EH (cell line): ENCODE results near the gene FLRT2.

Experiments
- DNase-seq: peaks from one replicate; pipeline ENCODE4 v3.0.0-alpha.2; 2015; ENCODE audit warnings: low read depth

The FLRT2 gene, protein sequence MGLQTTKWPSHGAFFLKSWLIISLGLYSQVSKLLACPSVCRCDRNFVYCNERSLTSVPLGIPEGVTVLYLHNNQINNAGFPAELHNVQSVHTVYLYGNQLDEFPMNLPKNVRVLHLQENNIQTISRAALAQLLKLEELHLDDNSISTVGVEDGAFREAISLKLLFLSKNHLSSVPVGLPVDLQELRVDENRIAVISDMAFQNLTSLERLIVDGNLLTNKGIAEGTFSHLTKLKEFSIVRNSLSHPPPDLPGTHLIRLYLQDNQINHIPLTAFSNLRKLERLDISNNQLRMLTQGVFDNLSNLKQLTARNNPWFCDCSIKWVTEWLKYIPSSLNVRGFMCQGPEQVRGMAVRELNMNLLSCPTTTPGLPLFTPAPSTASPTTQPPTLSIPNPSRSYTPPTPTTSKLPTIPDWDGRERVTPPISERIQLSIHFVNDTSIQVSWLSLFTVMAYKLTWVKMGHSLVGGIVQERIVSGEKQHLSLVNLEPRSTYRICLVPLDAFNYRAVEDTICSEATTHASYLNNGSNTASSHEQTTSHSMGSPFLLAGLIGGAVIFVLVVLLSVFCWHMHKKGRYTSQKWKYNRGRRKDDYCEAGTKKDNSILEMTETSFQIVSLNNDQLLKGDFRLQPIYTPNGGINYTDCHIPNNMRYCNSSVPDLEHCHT

GRCh38 chr14:85529803-85530574 is at the start of gene FLRT2:
Gene FLRT2, plus strand, starts transcription at chr14:85530144. Its CDS starts 91,371 bp downstream, at chr14:85621515.
- DNase-seq = peak; percentile 55

DNA sequence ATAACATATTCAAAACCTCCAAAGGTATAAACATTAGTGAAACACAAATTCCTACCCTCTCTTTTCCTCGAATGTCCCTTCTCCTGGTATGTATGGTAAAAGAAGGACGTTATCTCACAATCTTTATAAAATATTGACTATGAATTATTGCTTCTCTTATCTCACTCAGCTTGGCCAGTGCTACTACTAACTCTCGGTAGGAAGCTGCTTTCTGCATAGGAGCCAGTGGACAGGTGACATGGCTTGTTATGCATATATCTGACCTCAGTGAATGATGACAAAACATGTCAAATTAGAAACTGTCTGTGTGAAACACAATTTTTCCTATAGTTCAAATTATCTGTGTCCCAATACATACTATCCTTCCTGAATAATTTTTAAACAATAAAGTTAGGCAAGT is 48.5 kb upstream of the FLRT2 start:
- DNase-seq = no peak

GRCh38 chr14:85482552-85482951 is 47.4 kb upstream of the FLRT2 start:
- DNase-seq = no peak

DNA sequence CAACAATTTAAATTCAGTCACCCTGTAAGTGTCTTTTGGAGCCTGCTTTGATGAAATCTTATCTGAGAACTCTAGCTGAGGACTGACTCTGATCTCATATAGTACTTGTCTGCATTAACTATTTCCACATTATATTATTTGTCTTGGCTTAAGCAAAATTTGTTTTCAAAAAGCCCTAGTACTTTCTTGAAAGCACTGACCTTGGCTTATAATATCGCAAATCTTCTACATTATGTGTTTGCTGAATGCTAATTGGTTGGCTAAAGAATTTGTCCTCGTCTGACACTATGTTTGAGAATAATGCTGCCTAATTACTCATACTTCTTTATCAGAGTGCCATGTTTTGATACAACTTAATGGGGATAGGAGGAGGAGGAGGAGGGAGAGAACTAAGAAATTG is 46.9 kb upstream of the FLRT2 start:
- DNase-seq = peak; percentile 25

GRCh38 chr14:85483652-85484051 is 46.3 kb upstream of the FLRT2 start:
- DNase-seq = no peak

GRCh38 chr14:85487215-85487614 is 42.7 kb upstream of the FLRT2 start:
- peak; percentile 86 for DNase-seq

DNA sequence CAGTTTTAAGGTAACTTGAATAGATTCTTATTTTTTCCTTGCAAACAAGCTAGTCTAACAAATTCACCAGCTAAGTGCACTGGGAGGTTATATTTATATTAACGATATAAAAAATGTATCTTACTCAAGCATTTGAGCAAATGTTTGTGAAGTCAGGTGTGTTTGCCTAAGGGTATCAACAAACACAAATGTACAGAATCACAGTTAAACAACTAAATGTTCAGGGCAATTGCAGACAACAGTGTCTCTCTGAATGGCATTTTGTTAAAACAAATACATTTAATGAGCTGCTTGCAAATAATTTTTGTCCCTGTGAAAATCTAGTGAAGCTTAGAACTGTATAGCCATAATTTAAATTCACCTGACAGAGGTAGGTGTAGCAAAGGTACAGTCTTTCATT is 28.2 kb upstream of the FLRT2 start:
- no peak for DNase-seq

- DNase-seq = no peak
Measured at GRCh38 chr14:85508863-85509262, 21.1 kb upstream of the FLRT2 start.

DNA sequence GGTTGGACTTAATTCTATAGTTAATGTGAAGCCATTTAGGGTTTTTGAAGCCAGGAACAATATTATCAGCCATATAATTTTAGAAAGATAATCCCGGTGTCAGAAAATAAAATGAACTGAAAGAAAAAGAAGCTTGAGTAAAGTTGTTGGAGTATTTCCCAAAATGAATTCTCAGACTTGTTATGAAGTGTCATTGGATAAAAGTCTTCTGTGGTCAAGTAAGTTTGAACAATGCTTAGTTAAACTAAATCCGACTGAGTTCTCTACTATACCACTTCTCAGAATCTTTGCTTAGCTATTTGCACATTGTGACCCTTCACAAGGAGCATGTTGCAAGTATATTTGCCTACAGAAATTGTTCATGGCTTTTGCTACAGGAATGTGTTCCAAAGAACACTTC is 17.5 kb upstream of the FLRT2 start:
- DNase-seq = no peak

DNA sequence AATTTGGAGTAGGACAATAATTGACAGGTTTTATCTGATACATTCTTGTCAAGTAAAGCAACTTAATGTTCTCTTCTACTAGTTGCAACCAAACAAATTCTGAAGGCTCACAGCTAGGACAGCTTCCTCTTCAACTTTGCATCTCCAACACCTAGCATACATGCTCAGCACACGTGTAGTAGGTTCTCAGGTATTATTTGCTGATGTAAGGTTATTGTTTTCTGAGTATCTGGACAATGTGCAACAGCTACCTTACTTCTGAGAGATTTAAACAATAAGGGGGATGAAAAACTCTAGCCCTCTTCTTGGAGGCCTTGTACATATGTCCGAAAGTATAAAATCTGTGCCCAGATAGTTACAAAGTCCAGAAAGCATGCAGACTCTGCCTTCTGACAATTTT is 15.5 kb upstream of the FLRT2 start:
- DNase-seq = no peak

DNA sequence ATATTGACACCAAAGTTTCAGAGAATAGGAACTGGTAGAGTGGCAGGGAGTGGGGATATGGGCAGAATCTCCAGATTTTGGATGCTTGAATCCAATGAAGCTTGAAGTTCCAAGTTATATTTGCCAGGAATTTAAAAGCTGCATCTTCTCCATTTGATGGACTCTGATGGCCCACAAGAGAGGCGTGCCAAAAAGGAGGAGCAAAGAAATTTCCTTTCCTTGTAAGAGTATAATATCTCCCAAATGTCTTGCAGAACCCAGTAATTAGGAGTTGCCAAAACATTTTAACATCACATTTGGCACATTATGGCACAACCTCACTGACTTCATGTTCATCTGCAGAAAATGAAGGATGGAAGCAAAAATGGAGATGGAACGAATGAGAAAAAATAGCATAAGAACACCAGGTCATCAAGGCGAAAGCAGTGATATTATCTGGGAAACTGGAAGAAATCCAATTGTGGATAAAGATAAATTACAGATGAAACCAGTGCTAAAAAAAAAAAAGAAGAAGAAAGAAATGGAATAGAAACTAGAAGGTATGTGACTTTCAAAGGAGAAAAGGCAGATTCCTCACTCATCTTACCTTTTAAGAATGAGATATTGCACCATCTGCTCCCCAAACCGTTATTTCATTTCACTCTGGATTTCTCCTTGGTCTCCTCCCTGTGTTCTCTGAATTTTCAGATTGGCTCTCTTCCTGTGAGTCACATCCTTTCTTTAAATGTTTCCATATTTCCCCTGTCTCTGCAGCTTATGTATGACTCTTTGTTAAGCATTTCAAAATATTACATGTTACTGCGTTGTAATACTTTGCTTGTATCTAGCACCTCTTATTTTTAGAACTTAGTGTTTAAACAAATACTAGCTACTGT is 13.5 kb upstream of the FLRT2 start:
- DNase-seq = peak; percentile 89

DNA sequence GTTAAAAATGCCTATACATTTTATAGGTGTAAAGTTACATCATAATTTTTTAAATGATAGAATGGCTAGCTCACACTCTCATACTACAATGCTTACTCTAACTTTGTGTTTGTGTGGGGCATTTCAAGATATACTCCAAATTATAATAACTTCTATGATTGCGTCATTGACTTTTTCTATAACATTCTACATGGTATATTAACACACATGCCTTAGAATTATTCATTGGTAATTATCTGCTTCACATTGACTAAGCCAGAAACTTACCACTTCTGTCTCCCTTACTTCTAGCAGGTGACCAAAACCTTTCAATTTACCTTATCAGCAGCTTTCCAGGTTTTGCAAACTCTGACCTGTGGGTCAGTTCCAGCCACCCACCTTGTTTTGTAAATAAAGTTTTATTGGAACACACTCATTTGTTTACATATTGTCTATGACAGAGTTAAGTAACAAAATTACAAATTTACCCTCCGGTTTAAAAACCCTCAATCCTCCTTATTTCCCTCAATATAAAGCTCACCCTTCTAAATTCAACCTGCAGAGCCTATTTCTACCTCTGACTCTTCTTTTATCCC is 12.7 kb upstream of the FLRT2 start:
- no peak for DNase-seq

DNA sequence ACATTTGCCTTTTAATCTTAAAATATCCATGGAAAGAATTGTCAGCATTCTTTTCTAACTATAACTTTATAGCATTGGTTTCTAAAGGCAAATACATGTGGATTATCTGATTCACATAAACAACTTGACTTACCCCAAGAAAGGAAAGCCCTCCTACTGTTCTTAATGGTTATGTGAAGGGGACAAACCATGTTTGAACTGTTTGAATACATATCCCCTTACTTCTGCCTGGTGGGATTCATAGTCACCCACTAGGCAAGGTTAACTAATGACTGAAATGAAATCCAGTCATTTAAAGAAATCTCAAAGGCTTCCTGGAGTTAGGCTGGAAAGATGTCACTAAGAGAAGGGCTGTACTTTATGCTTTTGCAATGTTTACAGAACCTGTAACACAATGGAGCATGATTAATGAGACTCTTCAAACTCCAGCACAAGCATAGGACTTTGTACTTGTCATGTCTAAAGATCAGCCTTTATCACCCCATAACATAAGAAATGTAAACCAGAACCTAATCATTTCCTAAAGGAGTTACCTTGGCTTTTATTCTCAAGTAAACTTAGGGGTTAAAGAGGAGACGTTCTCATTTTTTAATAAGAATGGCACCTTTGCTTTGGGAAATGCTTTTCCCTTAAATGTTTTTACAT is 10.2 kb upstream of the FLRT2 start:
- no peak for DNase-seq

DNA sequence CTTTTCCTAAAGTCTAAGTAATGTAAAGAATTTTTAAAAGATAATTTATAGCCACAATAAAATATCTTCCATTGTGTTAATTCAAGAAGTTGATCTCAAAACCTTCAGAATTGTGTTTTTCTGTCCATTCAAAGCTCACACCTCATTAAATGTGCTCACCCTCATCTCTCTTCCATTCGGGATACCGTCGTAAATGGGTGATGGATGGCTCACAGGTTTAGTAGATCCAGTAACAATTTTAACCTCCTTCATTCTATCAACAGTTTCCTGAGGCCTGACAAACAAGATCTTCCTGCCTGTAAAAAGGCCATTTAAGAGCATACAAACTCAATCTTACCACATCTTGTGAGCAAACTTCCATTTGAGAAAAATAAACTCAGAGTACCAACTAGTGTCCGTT is 9.4 kb upstream of the FLRT2 start:
- DNase-seq = no peak

- DNase-seq = no peak
Measured at GRCh38 chr14:85523624-85524023, 6.3 kb upstream of the FLRT2 start.

GRCh38 chr14:85527006-85527405 is 2.9 kb upstream of the FLRT2 start:
- DNase-seq = peak; percentile 74

DNA sequence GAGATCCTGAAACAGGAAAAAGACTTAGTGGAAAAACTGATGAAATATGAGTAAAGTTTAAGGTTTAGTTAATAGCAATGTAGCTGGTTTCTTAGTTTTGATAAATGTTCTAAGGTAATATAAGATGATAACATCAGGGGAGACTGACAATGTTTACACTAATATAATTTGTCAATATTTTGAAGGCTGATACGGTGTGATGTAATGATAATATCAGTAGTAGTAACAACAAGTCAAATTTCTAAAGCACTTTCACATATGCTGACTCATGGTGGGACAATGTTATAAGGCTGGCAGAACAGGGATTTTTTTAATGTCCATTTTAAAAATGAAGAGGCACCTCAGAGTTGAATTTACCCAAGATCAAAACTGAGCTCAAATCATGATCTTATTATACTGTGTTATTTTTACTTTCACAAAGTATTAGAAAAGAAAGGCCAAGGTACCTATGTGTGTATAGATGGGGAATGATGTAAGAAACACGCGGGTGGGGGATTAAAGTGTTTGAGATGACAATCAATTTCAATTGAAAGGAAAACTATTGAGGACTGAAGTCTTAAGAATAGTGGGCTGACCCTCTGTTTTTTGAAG is 2.4 kb upstream of the FLRT2 start:
- peak; percentile 9 for DNase-seq

DNA sequence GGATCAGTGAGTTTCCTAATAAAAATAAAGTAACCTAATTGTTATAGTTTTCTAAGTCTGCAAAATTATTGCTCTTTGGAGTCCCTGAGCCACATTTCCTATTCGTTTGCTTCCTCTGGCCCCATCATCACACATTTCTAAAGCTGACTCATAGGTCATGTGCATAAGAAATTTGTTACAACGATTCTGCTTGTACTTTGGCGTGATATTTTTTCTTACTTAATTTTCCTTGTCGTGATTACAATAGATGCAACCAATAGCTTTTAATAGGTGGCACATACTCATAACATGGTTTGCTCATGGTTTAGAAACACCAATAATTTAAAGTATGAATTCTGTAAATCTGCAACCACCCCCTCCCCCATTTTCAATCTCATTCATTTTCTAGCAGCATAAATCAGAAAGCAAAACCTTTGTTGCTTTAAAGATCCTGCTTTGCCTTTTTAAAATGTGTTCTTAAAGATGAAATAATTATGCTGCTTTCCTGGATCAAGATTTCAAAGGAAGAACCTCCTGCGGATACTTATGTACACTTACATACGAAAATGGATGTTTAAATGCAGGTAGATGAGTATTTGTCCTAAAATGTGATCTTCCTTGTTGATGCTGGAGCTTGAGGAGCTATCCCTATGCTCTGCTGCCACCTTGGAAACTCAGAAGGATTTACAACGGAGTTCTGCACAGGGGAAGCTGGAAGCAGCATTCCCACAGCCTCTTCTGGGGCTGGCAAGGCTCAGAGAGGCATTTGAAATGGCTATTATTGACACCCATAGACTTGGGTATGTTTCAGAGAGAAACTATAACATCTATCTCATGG is 1.7 kb upstream of the FLRT2 start:
- DNase-seq = peak; percentile 86

- peak; percentile 80 for DNase-seq
Measured at GRCh38 chr14:85528897-85529631, 880 bp upstream of the FLRT2 start.
